DND-41 (cell line): ENCODE data around the gene DNAH3.

Experiments used
- CTCF ChIP-seq: IDR thresholded peaks from 2 replicates; pipeline ENCODE4 v1.5.1; 2012; ENCODE audit warnings: borderline replicate concordance, low read length, moderate library complexity, mild to moderate bottlenecking; ENCODE audit not compliant: poor library complexity, severe bottlenecking; ENCODE audit errors: extremely low read depth
- EZH2 ChIP-seq: IDR thresholded peaks from 3 replicates; pipeline ENCODE4 v1.6.1; 2012; ENCODE audit warnings: borderline replicate concordance, low read depth, mild to moderate bottlenecking, moderate library complexity, low read length, inconsistent platforms; ENCODE audit not compliant: severe bottlenecking

DNA sequence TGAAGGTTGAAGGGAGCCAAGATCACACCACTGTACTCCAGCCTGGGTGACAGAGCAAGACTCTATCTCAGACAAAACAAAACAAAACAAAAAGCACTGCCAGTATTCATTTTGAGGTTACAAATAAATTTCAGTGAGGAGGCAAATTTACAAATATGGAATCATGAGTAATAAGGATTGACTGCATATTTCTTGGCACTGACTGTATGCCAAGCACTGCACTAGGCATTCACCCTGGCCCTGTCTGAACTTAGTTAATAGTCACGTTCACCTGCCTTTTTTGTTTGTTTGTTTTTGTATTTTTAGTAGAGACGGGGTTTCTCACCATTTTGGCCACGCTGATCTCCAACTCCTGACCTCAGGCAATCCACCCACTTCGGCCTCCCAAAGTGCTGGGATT is 12.9 kb upstream of the DNAH3 start:
- no peak for TF ChIP-seq CTCF
- TF ChIP-seq EZH2 = no peak
